NCI-H774 (cell line): ENCODE measurements around the gene GRAMD2B.
A peak's percentile ranks its signal among the peaks of the same experiment; 100 is the strongest.
"Not testable (repeated sequence)": the region's sequence is repeated elsewhere in the genome, so short reads cannot be mapped to it uniquely, and the experiment has no call there.

Source experiments
- DNase-seq: peaks from one replicate; lab custom pipeline; 2025; lab: John Stamatoyannopoulos, UW

The GRAMD2B gene

GRCh38 chr5:126422994-126423788, at the start of gene GRAMD2B:
TSS of gene GRAMD2B (plus strand) at chr5:126423409. CDS start at chr5:126423607, 198 bp downstream.
- peak; percentile 81 for DNase-seq

GRCh38 chr5:126374109-126374416, 49.1 kb upstream of the GRAMD2B start:
- no peak for DNase-seq

DNA sequence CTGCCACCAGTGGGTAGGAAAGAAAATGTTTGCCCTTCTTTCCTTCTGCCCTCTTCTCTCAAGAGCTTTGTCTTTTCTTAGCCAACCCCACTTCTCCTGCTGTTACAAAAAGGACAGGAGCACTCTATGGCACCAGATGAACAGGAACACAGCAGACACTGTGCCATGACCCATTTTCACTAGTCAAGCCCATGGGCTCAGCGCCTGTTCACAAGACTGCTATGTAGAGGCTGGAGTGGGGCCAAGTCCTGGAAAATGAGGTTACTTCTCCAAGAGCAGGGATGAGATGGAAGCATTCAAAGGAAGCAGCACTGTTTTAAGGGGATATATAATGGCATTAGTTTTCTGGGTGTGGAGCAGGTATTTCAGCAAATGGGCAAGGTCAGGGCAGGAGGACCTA, 46.8 kb upstream of the GRAMD2B start:
- no peak for DNase-seq

- DNase-seq: no peak
Measured at GRCh38 chr5:126377424-126377823, 45.8 kb upstream of the GRAMD2B start.

DNA sequence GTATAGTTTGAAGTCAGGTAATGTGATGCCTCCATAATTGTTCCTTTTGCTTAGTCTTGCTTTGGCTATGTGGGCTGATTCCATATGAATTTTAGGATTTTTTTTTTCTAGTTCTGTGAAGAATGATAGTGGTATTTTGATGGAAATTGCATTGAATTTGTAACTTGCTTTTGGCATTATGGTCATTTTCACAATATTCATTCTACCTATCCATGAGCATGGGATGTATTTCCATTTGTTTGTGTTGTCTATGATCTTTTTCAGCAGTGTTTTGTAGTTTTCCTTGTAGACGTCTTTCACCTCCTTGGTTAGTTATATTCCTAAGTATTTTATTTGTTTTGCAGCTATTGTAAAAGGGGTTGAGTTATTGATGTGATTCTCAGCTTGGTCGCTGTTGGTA, 42.9 kb upstream of the GRAMD2B start:
- DNase-seq: not testable (repeated sequence)

DNA sequence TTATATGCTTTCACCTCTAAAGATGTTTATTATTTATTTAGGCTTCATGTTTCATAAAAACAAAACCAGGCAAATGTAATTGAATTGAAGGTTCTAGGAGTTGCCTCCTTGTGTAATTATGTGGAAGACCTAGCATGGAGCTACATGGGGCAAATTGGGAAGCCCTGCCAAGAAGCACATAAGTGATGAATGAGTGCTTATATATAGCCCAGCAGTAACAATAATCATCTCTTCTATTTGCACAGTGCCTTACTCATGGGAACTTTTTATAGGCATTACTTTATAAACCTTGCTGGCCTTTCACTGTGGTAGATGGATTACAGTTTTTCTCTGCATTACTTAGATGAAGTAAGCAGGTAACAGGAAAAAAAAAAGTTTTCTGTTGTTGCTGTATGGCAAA, 40.0 kb upstream of the GRAMD2B start:
- DNase-seq: no peak

- no peak for DNase-seq
Measured at GRCh38 chr5:126383776-126384175, 39.4 kb upstream of the GRAMD2B start.

DNA sequence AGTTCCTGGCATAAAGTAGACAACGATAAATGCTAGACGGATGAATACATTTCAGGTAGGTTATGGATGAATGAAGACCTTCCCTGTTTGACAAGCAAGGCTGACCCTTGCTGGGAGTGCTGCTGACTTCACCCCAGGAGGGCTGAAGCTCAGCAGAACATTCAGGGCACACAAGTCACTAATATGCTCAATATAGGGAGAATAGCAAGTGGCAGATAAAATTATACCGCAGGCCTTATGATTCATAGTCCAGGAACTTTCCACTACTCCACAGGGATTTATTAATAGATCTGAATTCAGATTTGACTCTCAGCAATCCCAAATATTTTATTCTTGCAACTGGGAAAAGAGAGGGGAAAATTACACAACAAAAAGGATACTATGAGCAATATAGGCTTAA, 38.2 kb upstream of the GRAMD2B start:
- no peak for DNase-seq

- no peak for DNase-seq
Measured at GRCh38 chr5:126385524-126386502, 37.4 kb upstream of the GRAMD2B start.

GRCh38 chr5:126389179-126389578, 34.0 kb upstream of the GRAMD2B start:
- no peak for DNase-seq

DNA sequence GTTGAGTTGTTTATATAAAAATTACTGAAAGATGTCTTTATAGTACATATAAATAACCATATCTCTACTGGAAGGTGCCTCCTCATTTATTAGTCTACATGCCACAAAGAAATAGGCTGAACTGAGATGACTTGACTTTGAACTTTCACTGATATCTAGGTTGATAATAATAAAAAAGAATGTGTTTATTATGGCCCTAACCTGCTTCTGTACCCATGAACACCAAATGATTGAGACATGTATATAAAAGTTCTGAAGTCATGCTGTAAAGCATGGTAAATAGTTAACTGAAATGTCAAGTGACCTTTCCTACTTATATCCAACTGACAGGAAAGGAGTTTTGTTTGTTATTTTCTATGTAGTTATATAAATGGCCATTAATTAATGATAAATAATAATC, 33.2 kb upstream of the GRAMD2B start:
- no peak for DNase-seq

- no peak for DNase-seq
Measured at GRCh38 chr5:126391386-126391785, 31.8 kb upstream of the GRAMD2B start.

DNA sequence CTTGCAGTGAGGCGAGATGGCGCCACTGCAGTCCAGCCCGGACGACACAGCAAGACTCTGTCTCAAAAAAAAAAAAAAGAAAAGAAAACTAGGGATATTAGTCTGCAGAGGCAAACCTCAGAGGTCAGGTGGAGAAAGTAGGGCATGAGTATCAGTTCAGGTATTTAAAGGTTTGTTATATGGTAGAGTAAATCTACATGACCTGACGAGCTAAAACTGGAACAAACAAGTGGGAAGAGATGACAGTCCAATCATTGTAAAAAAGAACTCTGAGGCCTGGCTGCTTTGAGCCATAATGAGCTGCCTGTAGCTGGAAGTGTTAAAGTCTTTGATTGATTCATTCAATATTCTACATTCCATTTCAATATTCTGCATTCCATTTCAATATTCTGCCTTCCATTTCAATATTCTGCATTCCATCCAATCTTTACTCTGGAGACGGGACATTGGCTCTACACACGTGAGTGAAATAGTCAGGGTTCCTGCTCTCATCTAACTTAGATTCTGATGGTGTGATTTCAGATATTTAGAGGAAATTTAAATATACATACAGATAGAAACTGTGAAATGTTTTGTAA, 28.9 kb upstream of the GRAMD2B start:
- no peak for DNase-seq

- no peak for DNase-seq
Measured at GRCh38 chr5:126395198-126395597, 28.0 kb upstream of the GRAMD2B start.

DNA sequence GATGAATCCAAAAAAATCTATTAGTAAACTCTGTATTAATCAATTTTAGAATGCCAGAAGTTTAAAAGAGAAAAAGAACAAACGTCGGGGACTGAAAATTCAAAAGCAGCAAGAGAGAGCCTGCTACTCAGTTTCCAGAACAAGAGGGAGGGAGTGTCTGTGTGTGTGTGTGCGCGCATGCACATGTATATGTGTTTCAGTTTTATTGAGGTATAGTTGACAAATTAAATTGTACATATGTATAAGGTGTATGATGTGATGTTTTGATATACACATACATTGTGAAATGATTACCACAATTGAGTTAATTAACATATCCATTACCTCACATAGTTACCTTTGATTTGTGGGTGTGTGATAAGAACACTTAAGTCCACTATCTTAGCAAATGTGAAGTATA, 27.6 kb upstream of the GRAMD2B start:
- no peak for DNase-seq

DNA sequence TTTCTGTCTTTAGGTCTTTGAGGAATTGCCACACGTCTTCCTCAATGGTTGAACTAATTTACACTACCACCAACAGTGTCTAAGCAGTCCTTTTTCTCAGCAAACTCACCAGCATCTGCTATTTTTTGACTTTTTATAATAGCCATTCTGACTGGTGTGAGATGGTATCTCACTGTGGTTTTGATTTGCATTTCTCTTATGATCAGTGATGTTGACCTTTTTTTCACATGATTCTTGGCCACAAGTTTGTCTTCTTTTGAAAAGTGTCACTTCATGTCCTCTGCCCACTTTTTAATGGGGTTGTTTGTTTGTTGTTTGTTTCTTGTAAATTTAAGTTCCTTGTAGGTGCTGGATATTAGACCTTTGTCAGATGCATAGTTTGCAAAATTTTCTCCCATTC, 26.5 kb upstream of the GRAMD2B start:
- not testable (repeated sequence) for DNase-seq

GRCh38 chr5:126398791-126399190, 24.4 kb upstream of the GRAMD2B start:
- no peak for DNase-seq

DNA sequence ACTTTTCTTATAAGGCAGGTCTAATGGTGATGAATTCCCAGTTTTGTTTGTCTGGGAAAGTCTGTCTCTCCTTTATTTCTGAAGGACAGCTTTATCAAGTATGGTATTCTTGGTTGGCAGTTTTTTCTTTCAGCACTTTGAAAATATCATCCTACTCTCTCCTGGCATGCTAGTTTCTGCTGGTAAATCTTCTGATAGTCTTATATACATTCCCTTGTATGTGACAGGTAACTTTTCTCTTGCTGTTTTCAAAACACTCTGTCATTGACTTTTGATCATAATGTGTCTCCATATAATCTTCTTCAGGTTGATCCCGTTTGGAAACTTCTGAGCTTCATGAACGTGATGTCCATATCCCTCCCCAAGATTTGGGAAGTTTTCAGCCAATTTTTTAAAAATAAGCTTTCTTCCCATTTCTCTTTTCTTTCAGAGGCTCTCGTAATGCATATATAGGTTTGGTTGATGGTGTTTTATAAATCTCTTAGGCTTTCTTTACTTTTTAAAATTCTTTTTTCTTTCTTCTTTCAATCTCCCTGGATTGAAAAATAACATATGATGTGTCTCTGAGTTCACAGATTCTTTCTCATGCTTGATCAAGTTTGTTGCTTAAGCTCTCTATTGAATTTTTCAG, 22.5 kb upstream of the GRAMD2B start:
- no peak for DNase-seq

- DNase-seq: no peak
Measured at GRCh38 chr5:126402621-126403555, 20.3 kb upstream of the GRAMD2B start.

DNA sequence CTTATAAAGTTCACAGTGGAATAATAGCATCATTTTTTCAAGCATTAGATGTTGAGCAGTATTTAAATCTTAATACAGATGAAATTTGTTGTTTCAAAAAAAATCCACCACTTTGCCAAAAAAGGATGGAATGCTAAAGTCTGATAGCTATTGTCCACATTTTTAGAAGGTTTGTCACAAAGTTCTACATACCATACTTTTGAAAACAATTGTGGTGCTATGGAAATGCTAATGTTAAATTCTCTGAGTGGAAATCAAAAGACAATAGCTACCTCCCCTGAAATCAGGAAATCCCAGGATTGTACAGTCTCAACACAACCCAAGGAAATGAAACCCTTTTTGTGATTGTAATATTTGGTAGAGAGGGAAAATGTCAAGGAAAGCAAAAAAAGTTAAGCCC, 19.3 kb upstream of the GRAMD2B start:
- no peak for DNase-seq

DNA sequence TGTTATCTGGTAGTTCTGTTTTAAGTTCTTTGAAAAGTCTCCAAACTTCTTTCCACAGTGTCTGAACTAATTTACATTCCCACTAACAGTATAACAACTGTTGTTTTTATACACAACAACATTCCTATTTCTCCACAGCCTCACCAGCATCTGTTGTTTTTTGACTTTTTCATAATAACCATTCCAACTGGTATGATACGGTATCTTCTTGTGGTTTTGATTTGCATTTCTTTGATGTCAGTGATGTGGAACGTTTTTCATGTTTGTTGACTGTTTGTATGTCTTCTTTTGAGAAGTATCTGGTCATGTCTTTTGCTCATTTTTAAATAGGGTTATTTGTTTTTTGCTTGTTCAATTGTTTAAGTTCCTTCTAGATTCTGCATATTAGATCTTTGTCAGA, 12.6 kb upstream of the GRAMD2B start:
- no peak for DNase-seq
